Lung (tissue), 12 donors: ENCODE measurements around the gene CD53. TPM values are rescaled to one million over a fixed set of nuclear protein-coding genes. Genes with fewer than 3 reads are reported as not detected.

Experiments used
- ATAC-seq: fragments of 200-7000 bp; cut with Tn5 transposase; one replicate; pipeline ENCODE4 v1.9.1; 2020; ENCODE audit warnings: moderate number of reproducible peaks; ENCODE audit not compliant: insufficient read depth, low FRiP score
- DNase-seq, 3 donors: peaks; one replicate each; pipeline ENCODE4 v3.0.0-alpha.2; 2013 to 2017
- H3K27ac ChIP-seq, 2 donors: one replicate each; pipeline ENCODE4 v1.5.1; 2013; ENCODE audit warnings: mild to moderate bottlenecking in 2 of 2, moderate library complexity in 2 of 2, control low read depth in 1 of 2, inconsistent platforms in 1 of 2, low read depth in 1 of 2, low read length in 1 of 2
- H3K27me3 ChIP-seq, 3 donors: one replicate each; pipeline ENCODE4 v1.5.1; 2013; ENCODE audit warnings: low read length in 2 of 3; ENCODE audit not compliant: control insufficient read depth in 3 of 3, insufficient read depth in 3 of 3
- H3K36me3 ChIP-seq, 4 donors: one replicate each; pipeline ENCODE4 v1.5.1; 2013; ENCODE audit warnings: low read length in 4 of 4, mild to moderate bottlenecking in 1 of 4, moderate library complexity in 1 of 4; ENCODE audit not compliant: control insufficient read depth in 4 of 4, insufficient read depth in 4 of 4
- H3K4me1 ChIP-seq, 5 donors: one replicate each; pipeline ENCODE4 v1.5.1; 2013; ENCODE audit warnings: low read length in 5 of 5, mild to moderate bottlenecking in 2 of 5, moderate library complexity in 1 of 5; ENCODE audit not compliant: control insufficient read depth in 5 of 5, insufficient read depth in 5 of 5
- H3K4me3 ChIP-seq: one replicate; pipeline ENCODE4 v1.5.1; 2013; ENCODE audit warnings: mild to moderate bottlenecking, control low read depth, moderate library complexity
- H3K9ac ChIP-seq, 2 donors: one replicate each; pipeline ENCODE4 v1.5.1; 2013; ENCODE audit warnings: low read length in 2 of 2, control low read depth in 1 of 2; ENCODE audit not compliant: insufficient read depth in 1 of 2
- H3K9me3 ChIP-seq, 4 donors: one replicate each; pipeline ENCODE4 v1.5.1; 2013; ENCODE audit warnings: low read length in 3 of 4, mild to moderate bottlenecking in 1 of 4, moderate library complexity in 1 of 4; ENCODE audit not compliant: control insufficient read depth in 4 of 4, insufficient read depth in 3 of 4
- CTCF ChIP-seq: IDR thresholded peaks from 2 replicates; pipeline ENCODE4 v1.5.1; 2012; ENCODE audit warnings: mild to moderate bottlenecking; ENCODE audit errors: control extremely low read depth, extremely low read depth
- WGBS, 2 donors: extraction: QIAGEN DNeasy Blood & Tissue Kit; methylation state at CpG; one replicate each; pipeline ENCODE4 v1.1.7; 2013; 5-methylcytosine and 5-hydroxymethylcytosine counted together
- polyA plus RNA-seq, 2 donors: library from polyadenylated mRNA; stranded (reverse); fragments of 200-250 nt; gene quantifications; one replicate each; pipeline ENCODE4 v1.2.1, GENCODE V29; 2013
- total RNA-seq, 2 donors: library from RNA; depleted of rRNA in 1 of 2; stranded (reverse); fragments of >200 nt in 1 of 2; gene quantifications; one replicate each; pipeline ENCODE4 v1.2.1, GENCODE V29; 2014 to 2021
- donor health status: control.
- donor health status: control.
- donor health status: Bipolar disorder and iron deficiency.
- donor health status: healthy.
- donor health status: DM: yes; HTN: yes; CAD: no.

Gene CD53
- total and polyA plus RNA-seq, 4 donors = 41.2 to 583 (median 88.7) TPM

- TF ChIP-seq CTCF = no peak
- Histone ChIP-seq H3K36me3 (no peaks in the 10 kb centered on the region), H3K4me1 (no peaks in the 10 kb centered on the region), H3K9me3 (peaks cover 0 to 8% (median 0%) of the 10 kb centered on the region in 4 donors), H3K27me3 (no peaks in the 10 kb centered on the region), H3K27ac (no peak overlapping the region), H3K4me3 (no peak overlapping the region), H3K9ac (no peak overlapping the region)
- no peak for DNase-seq
- ATAC-seq = no peak
- WGBS, 2 donors = 89 to 91% methylated on average over 1 of the region's 1 CpG
Measured at GRCh38 chr1:110936567-110936966, 63.6 kb downstream of the CD53 start.

GRCh38 chr1:110944806-110945205 is 71.9 kb downstream of the CD53 start:
- DNase-seq (no peak), ATAC-seq (no peak)
- Histone ChIP-seq H3K36me3 (peaks cover 1 to 7% (median 4%) of the 10 kb centered on the region in 4 donors), H3K4me3 (no peak overlapping the region), H3K4me1 (no peaks in the 10 kb centered on the region), H3K9me3 (peaks cover 0 to 4% (median 0%) of the 10 kb centered on the region in 4 donors), H3K27me3 (no peaks in the 10 kb centered on the region), H3K27ac (no peak overlapping the region), H3K9ac (no peak overlapping the region)
- WGBS, 2 donors = 65 to 69% methylated on average over 3 of the region's 3 CpGs
- TF ChIP-seq CTCF = no peak

- WGBS, 2 donors = 91 to 98% methylated on average over 2 of the region's 2 CpGs
- no peaks in the 10 kb centered on the region for H3K4me1 ChIP-seq
- no peaks in the 10 kb centered on the region for H3K27me3 ChIP-seq
- ATAC-seq (no peak), DNase-seq (no peak)
- H3K9me3 ChIP-seq = peaks cover 0 to 4% (median 0%) of the 10 kb centered on the region in 4 donors
- TF ChIP-seq CTCF = no peak
- H3K27ac ChIP-seq = no peak overlapping the region
- peaks cover 1 to 8% (median 5%) of the 10 kb centered on the region in 4 donors for H3K36me3 ChIP-seq
- no peak overlapping the region for H3K4me3 ChIP-seq
- no peak overlapping the region for H3K9ac ChIP-seq
Measured at GRCh38 chr1:110945626-110946025, 72.7 kb downstream of the CD53 start.
